PC-3 (cell line): ENCODE data around the gene TANGO6. TPM values are rescaled to one million over a fixed set of nuclear protein-coding genes. Genes with fewer than 3 reads are reported as not detected.

Source experiments
- ATAC-seq: fragments of 200-7000 bp; cut with Tn5 transposase; 2 replicates; pipeline ENCODE4 v1.9.1; 2020; ENCODE audit warnings: mild to moderate bottlenecking, moderate library complexity
- BruUV-seq: library from RNA; stranded (reverse); fragments of 400-500 nt; replicated peaks from 2 replicates; lab custom pipeline; 2021; lab: Mats Ljungman, UMichigan
- CTCF ChIA-PET: fragments of 300-600 bp; sonication (Branson Sonifier 250); formaldehyde crosslinking; loops from one replicate; lab custom pipeline; 2022; ENCODE audit warnings: antibody characterized with exemption; lab: Charles Lee
- POLR2A ChIA-PET: fragments of 300-600 bp; sonication (Branson Sonifier 250); formaldehyde crosslinking; loops from one replicate; lab custom pipeline; 2022; ENCODE audit warnings: antibody characterized with exemption; ENCODE audit not compliant: unreplicated experiment; lab: Charles Lee
- DNase-seq: peaks from one replicate; pipeline ENCODE4 v3.0.0-alpha.2; 2015
- H2AFZ ChIP-seq: fragments of 300-600 bp; sonication (generic); 2 replicates; pipeline ENCODE4 v1.6.0; 2016; ENCODE audit warnings: antibody characterized with exemption, low read length
- H3F3A ChIP-seq: fragments of 300-600 bp; sonication (generic); one replicate; pipeline ENCODE4 v1.6.0; 2017; ENCODE audit warnings: antibody characterized with exemption, low read length, control low read depth, mild to moderate bottlenecking; ENCODE audit not compliant: unreplicated experiment
- H3K27ac ChIP-seq: fragments of 300-600 bp; sonication (generic); 2 replicates; pipeline ENCODE4 v1.5.1; 2016; ENCODE audit warnings: mild to moderate bottlenecking, low read length
- H3K27me3 ChIP-seq: fragments of 300-600 bp; sonication (generic); 2 replicates; pipeline ENCODE4 v1.6.1; 2016; ENCODE audit warnings: low read length, mixed read lengths
- H3K36me3 ChIP-seq: fragments of 300-600 bp; sonication (generic); 2 replicates; pipeline ENCODE4 v1.6.1; 2016; ENCODE audit warnings: low read depth, mixed run types, low read length, mixed read lengths
- H3K4me1 ChIP-seq: fragments of 300-600 bp; sonication (generic); 2 replicates; pipeline ENCODE4 v1.5.1; 2016; ENCODE audit warnings: low read length; ENCODE audit not compliant: insufficient read depth
- H3K4me2 ChIP-seq: fragments of 300-600 bp; sonication (generic); 2 replicates; pipeline ENCODE4 v1.6.0; 2016; ENCODE audit warnings: low read length
- H3K4me3 ChIP-seq: fragments of 300-600 bp; sonication (generic); 2 replicates; pipeline ENCODE4 v1.5.1; 2016; ENCODE audit warnings: mild to moderate bottlenecking, low read length, mixed read lengths
- H3K79me2 ChIP-seq: fragments of 300-600 bp; sonication (generic); 2 replicates; pipeline ENCODE4 v1.6.1; 2017; ENCODE audit warnings: low read length, mixed read lengths
- H3K9ac ChIP-seq: fragments of 300-600 bp; sonication (generic); 2 replicates; pipeline ENCODE4 v1.6.0; 2016; ENCODE audit warnings: mild to moderate bottlenecking, low read length
- H3K9me2 ChIP-seq: fragments of 300-600 bp; sonication (generic); replicated peaks from 2 replicates; pipeline ENCODE4 v1.6.1; 2016; ENCODE audit warnings: mixed run types, low read length, mixed read lengths
- H3K9me3 ChIP-seq: fragments of 300-600 bp; sonication (generic); 2 replicates; pipeline ENCODE4 v1.6.1; 2016; ENCODE audit warnings: low read length, mixed read lengths
- H4K20me1 ChIP-seq: fragments of 300-600 bp; sonication (generic); 2 replicates; pipeline ENCODE4 v1.6.1; 2016; ENCODE audit warnings: low read length, mixed read lengths
- CTCF ChIP-seq: fragments of 300-600 bp; sonication (generic); conservative IDR thresholded peaks from 2 replicates; pipeline ENCODE4 v1.5.1; 2017; ENCODE audit warnings: antibody characterized with exemption, low read depth, mild to moderate bottlenecking, low read length
- EZH2 ChIP-seq: fragments of 300-600 bp; sonication (generic); IDR thresholded peaks from one replicate; pipeline ENCODE4 v1.6.1; 2017; ENCODE audit warnings: antibody characterized with exemption, mild to moderate bottlenecking, low read length; ENCODE audit not compliant: unreplicated experiment
- EZH2phosphoT487 ChIP-seq: fragments of 300-600 bp; sonication (generic); IDR thresholded peaks from 2 replicates; pipeline ENCODE4 v1.6.1; 2018; ENCODE audit warnings: mild to moderate bottlenecking, antibody characterized with exemption, low read length, borderline replicate concordance
- intact Hi-C: fragments of 100-400 bp; cut with micrococcal nuclease; formaldehyde crosslinking; loops from 2 replicates; pipeline ENCODE4 v1.9.0; 2023
- total RNA-seq: library from RNA; depleted of rRNA; stranded (reverse); fragments of >200 nt; gene quantifications from 2 replicates; pipeline ENCODE4 v1.2.3, GENCODE V29; 2014

The TANGO6 gene
- total RNA-seq, 1 experiment from 2014 or later = 9.4 TPM

GRCh38 chr16:68954911-68955635 is 111.7 kb downstream of the TANGO6 start:
- Histone ChIP-seq H3K27ac (no peak overlapping the region), H3K79me2 (no peaks in the 10 kb centered on the region), H4K20me1 (no peaks in the 10 kb centered on the region), H3F3A (no peaks in the 10 kb centered on the region), H3K27me3 (no peaks in the 10 kb centered on the region), H3K36me3 (no peaks in the 10 kb centered on the region), H3K9me3 (no peaks in the 10 kb centered on the region), H3K4me1 (peaks cover 12% of the 10 kb centered on the region), H3K4me3 (no peak overlapping the region), H3K9me2 (no peaks in the 10 kb centered on the region), H3K4me2 (no peak overlapping the region), H3K9ac (no peak overlapping the region), H2AFZ (no peak overlapping the region)
- BruUV-seq = no TSS peak
- intact Hi-C loops = no loop called here
- ChIA-PET POLR2A (interaction anchor here (0.7 kb wide), 1 partner anchor 17 kb away, joined by 3 read pairs; no protein-coding TSS in a partner anchor), CTCF (no interaction called here)
- ATAC-seq = no peak
- TF ChIP-seq CTCF (no peak), EZH2phosphoT487 (no peak), EZH2 (no peak)
- no peak for DNase-seq

GRCh38 chr16:68960910-68961309 is 117.6 kb downstream of the TANGO6 start:
- H4K20me1 ChIP-seq = no peaks in the 10 kb centered on the region
- H3K4me3 ChIP-seq = no peak overlapping the region
- intact Hi-C loops = no loop called here
- no peaks in the 10 kb centered on the region for H3F3A ChIP-seq
- no peaks in the 10 kb centered on the region for H3K79me2 ChIP-seq
- no peak overlapping the region for H3K4me2 ChIP-seq
- no peak for DNase-seq
- ChIA-PET POLR2A (no interaction called here), CTCF (no interaction called here)
- H3K9ac ChIP-seq = no peak overlapping the region
- no peaks in the 10 kb centered on the region for H3K9me2 ChIP-seq
- ATAC-seq = no peak
- TF ChIP-seq EZH2 = no peak
- no peak for TF ChIP-seq EZH2phosphoT487
- TF ChIP-seq CTCF = no peak
- H3K27ac ChIP-seq = no peak overlapping the region
- H3K9me3 ChIP-seq = no peaks in the 10 kb centered on the region
- no peaks in the 10 kb centered on the region for H3K36me3 ChIP-seq
- no peaks in the 10 kb centered on the region for H3K27me3 ChIP-seq
- no peaks in the 10 kb centered on the region for H3K4me1 ChIP-seq
- no peak overlapping the region for H2AFZ ChIP-seq
- no TSS peak for BruUV-seq

GRCh38 chr16:68961778-68962402 is 118.6 kb downstream of the TANGO6 start:
- no peak overlapping the region for H2AFZ ChIP-seq
- TF ChIP-seq EZH2 (no peak), EZH2phosphoT487 (no peak), CTCF (no peak)
- H3K4me3 ChIP-seq = no peak overlapping the region
- H4K20me1 ChIP-seq = no peaks in the 10 kb centered on the region
- BruUV-seq = no TSS peak
- no peaks in the 10 kb centered on the region for H3K9me2 ChIP-seq
- H3K9me3 ChIP-seq = no peaks in the 10 kb centered on the region
- no peak for ATAC-seq
- H3K36me3 ChIP-seq = no peaks in the 10 kb centered on the region
- no peak overlapping the region for H3K27ac ChIP-seq
- CTCF ChIA-PET = no interaction called here
- no peak for DNase-seq
- POLR2A ChIA-PET = no interaction called here
- no peaks in the 10 kb centered on the region for H3F3A ChIP-seq
- intact Hi-C loops = no loop called here
- no peak overlapping the region for H3K9ac ChIP-seq
- no peak overlapping the region for H3K4me2 ChIP-seq
- no peaks in the 10 kb centered on the region for H3K4me1 ChIP-seq
- H3K27me3 ChIP-seq = no peaks in the 10 kb centered on the region
- no peaks in the 10 kb centered on the region for H3K79me2 ChIP-seq
